NCI-H748 treated with DMSO at 0.1 percent for 48 hours (cell line): ENCODE data around the gene FOXR1.

Experiments
- DNase-seq: peaks from one replicate; lab custom pipeline; 2025; lab: John Stamatoyannopoulos, UW

The FOXR1 gene

GRCh38 chr11:119026970-119027369, 55.4 kb downstream of the FOXR1 start:
- DNase-seq: no peak

GRCh38 chr11:119027561-119028345, 56.2 kb downstream of the FOXR1 start:
- no peak for DNase-seq

- DNase-seq: no peak
Observed at GRCh38 chr11:119028346-119029068, 56.9 kb downstream of the FOXR1 start.

GRCh38 chr11:119029069-119029339, 57.4 kb downstream of the FOXR1 start:
- no peak for DNase-seq

- DNase-seq: no peak
Observed at GRCh38 chr11:119029340-119030028, 57.9 kb downstream of the FOXR1 start.

- DNase-seq: no peak
Observed at GRCh38 chr11:119030029-119030328, 58.4 kb downstream of the FOXR1 start.

- peak; percentile 89 for DNase-seq
Observed at GRCh38 chr11:119030329-119031047, 58.9 kb downstream of the FOXR1 start, which contains the start of gene SLC37A4. Gene SLC37A4 (minus strand): TSS chr11:119030877.
